OCI-LY3 (cell line): ENCODE data around the gene CITED2.

Experiments
- H2AFZ ChIP-seq: fragments of 200-600, 300-600 bp; shearing (Covaris generic); 2 replicates; pipeline ENCODE4 v1.6.0; 2014; ENCODE audit warnings: antibody characterized with exemption, low read depth, low read length
- H3K27ac ChIP-seq: fragments of 200-600, 300-600 bp; sonication (generic); 2 replicates; pipeline ENCODE4 v1.5.1; 2014; ENCODE audit warnings: mild to moderate bottlenecking, low read length, moderate library complexity, mixed read lengths
- H3K27me3 ChIP-seq: fragments of 200-600, 300-600 bp; sonication (generic); 2 replicates; pipeline ENCODE4 v1.6.1; 2014; ENCODE audit warnings: low read depth, low read length, mixed read lengths
- H3K36me3 ChIP-seq: fragments of 200-600, 300-600 bp; sonication (generic); replicated peaks from 2 replicates; pipeline ENCODE3; 2014; ENCODE audit warnings: low read depth, low read length, mixed read lengths
- H3K4me1 ChIP-seq: fragments of 300-600, 200-600 bp; sonication (generic); 2 replicates; pipeline ENCODE4 v1.6.1; 2014; ENCODE audit warnings: low read length, mixed read lengths
- H3K4me2 ChIP-seq: fragments of 200-600, 300-600 bp; sonication (generic); 2 replicates; pipeline ENCODE4 v1.6.1; 2014; ENCODE audit warnings: low read length, mixed read lengths
- H3K4me3 ChIP-seq: fragments of 300-600, 200-600 bp; sonication (generic); 2 replicates; pipeline ENCODE4 v1.5.1; 2014; ENCODE audit warnings: antibody characterized with exemption, mild to moderate bottlenecking, low read length, moderate library complexity
- H3K79me2 ChIP-seq: fragments of 300-600, 200-600 bp; shearing (Covaris generic); 2 replicates; pipeline ENCODE4 v1.6.1; 2014; ENCODE audit warnings: mild to moderate bottlenecking, low read length, mixed read lengths
- H3K9ac ChIP-seq: fragments of 300-600, 200-600 bp; shearing (Covaris generic); 2 replicates; pipeline ENCODE4 v1.6.0; 2014; ENCODE audit warnings: mild to moderate bottlenecking, low read length, moderate library complexity
- H3K9me3 ChIP-seq: fragments of 200-600, 300-600 bp; shearing (Covaris generic); 2 replicates; pipeline ENCODE4 v1.6.1; 2014; ENCODE audit warnings: low read length, mixed read lengths; ENCODE audit not compliant: insufficient read depth
- H4K20me1 ChIP-seq: fragments of 200-600, 300-600 bp; sonication (generic); 2 replicates; pipeline ENCODE4 v1.6.1; 2016; ENCODE audit warnings: low read length, mixed read lengths; ENCODE audit not compliant: insufficient read depth
- CTCF ChIP-seq: fragments of 200-600, 300-600 bp; sonication (generic); IDR thresholded peaks from 2 replicates; pipeline ENCODE4 v1.5.1; 2014; ENCODE audit warnings: antibody characterized with exemption, low read length, low read depth
- EZH2phosphoT487 ChIP-seq: fragments of 200-600 bp; shearing (Covaris generic); IDR thresholded peaks from 2 replicates; pipeline ENCODE4 v1.6.1; 2018; ENCODE audit warnings: antibody characterized with exemption, mixed run types, low read depth

The CITED2 gene

GRCh38 chr6:139378226-139378625, 3.8 kb upstream of the CITED2 start:
- Histone ChIP-seq H3K9ac (no peak overlapping the region), H3K27me3 (no peaks in the 10 kb centered on the region), H3K36me3 (no peaks in the 10 kb centered on the region), H2AFZ (no peak overlapping the region), H3K4me1 (peaks cover 6% of the 10 kb centered on the region), H3K4me3 (no peak overlapping the region), H3K27ac (no peak overlapping the region), H3K4me2 (no peak overlapping the region), H3K79me2 (peaks cover 11% of the 10 kb centered on the region), H3K9me3 (no peaks in the 10 kb centered on the region), H4K20me1 (no peaks in the 10 kb centered on the region)
- no peak for TF ChIP-seq EZH2phosphoT487
- no peak for TF ChIP-seq CTCF

GRCh38 chr6:139376604-139377218, 2.3 kb upstream of the CITED2 start:
- Histone ChIP-seq H2AFZ (no peak overlapping the region), H3K4me3 (peak overlapping the region; percentile 99; the same call in 1 of the 2 replicates), H4K20me1 (no peaks in the 10 kb centered on the region; the same call in 1 of the 2 replicates), H3K27ac (no peak overlapping the region), H3K4me2 (peak overlapping the region; percentile 95), H3K4me1 (peaks cover 14% of the 10 kb centered on the region), H3K36me3 (peaks cover 9% of the 10 kb centered on the region), H3K9ac (no peak overlapping the region), H3K9me3 (no peaks in the 10 kb centered on the region), H3K27me3 (no peaks in the 10 kb centered on the region), H3K79me2 (peaks cover 24% of the 10 kb centered on the region)
- TF ChIP-seq EZH2phosphoT487: no peak
- no peak for TF ChIP-seq CTCF

- peaks cover 11% of the 10 kb centered on the region for H3K36me3 ChIP-seq
- peak overlapping the region; percentile 82 for H2AFZ ChIP-seq
- H3K27me3 ChIP-seq: no peaks in the 10 kb centered on the region
- H3K27ac ChIP-seq: peak overlapping the region; percentile 98
- no peaks in the 10 kb centered on the region; the same call in 1 of the 2 replicates for H4K20me1 ChIP-seq
- peaks cover 28% of the 10 kb centered on the region for H3K79me2 ChIP-seq
- TF ChIP-seq EZH2phosphoT487 (no peak), CTCF (no peak)
- H3K4me1 ChIP-seq: peaks cover 14% of the 10 kb centered on the region
- peak overlapping the region; percentile 98 for H3K9ac ChIP-seq
- peak overlapping the region; percentile 99 for H3K4me3 ChIP-seq
- peak overlapping the region; percentile 95 for H3K4me2 ChIP-seq
- no peaks in the 10 kb centered on the region for H3K9me3 ChIP-seq
These were observed 1.5 kb upstream of the CITED2 start for GRCh38 chr6:139376017-139376330.

GRCh38 chr6:139375226-139376016, 973 bp upstream of the CITED2 start:
- peaks cover 14% of the 10 kb centered on the region for H3K4me1 ChIP-seq
- peak overlapping the region; percentile 95 for H3K4me2 ChIP-seq
- H3K4me3 ChIP-seq: peak overlapping the region; percentile 99
- no peaks in the 10 kb centered on the region for H3K9me3 ChIP-seq
- no peaks in the 10 kb centered on the region; the same call in 1 of the 2 replicates for H4K20me1 ChIP-seq
- no peak for TF ChIP-seq EZH2phosphoT487
- TF ChIP-seq CTCF: no peak
- peaks cover 28% of the 10 kb centered on the region for H3K79me2 ChIP-seq
- peak overlapping the region; percentile 98 for H3K27ac ChIP-seq
- no peaks in the 10 kb centered on the region for H3K27me3 ChIP-seq
- peaks cover 11% of the 10 kb centered on the region for H3K36me3 ChIP-seq
- H3K9ac ChIP-seq: peak overlapping the region; percentile 98
- peak overlapping the region; percentile 97 for H2AFZ ChIP-seq
